Subcutaneous abdominal adipose tissue (tissue), 5 donors: ENCODE results near the gene PRPSAP1.
"Not testable (repeated sequence)": the region's sequence is repeated elsewhere in the genome, so short reads cannot be mapped to it uniquely, and the experiment has no call there.

Experiments
- H3K27ac ChIP-seq: one replicate; pipeline ENCODE4 v1.7.0; 2013; ENCODE audit warnings: low read depth, mild to moderate bottlenecking, inconsistent platforms, low read length, moderate library complexity
- H3K27me3 ChIP-seq, 5 donors: one replicate each; pipeline ENCODE4 v1.7.0; 2013; ENCODE audit warnings: low read length in 5 of 5, inconsistent platforms in 1 of 5; ENCODE audit not compliant: control insufficient read depth in 5 of 5, insufficient read depth in 4 of 5
- H3K36me3 ChIP-seq, 5 donors: one replicate each; pipeline ENCODE4 v1.7.0; 2013; ENCODE audit warnings: low read length in 5 of 5; ENCODE audit not compliant: control insufficient read depth in 5 of 5, insufficient read depth in 5 of 5
- H3K4me1 ChIP-seq, 5 donors: one replicate each; pipeline ENCODE4 v1.7.0; 2013; ENCODE audit warnings: low read length in 5 of 5, mild to moderate bottlenecking in 3 of 5, moderate library complexity in 1 of 5; ENCODE audit not compliant: control insufficient read depth in 5 of 5, insufficient read depth in 5 of 5
- H3K4me3 ChIP-seq, 5 donors: one replicate each; pipeline ENCODE4 v1.7.0; 2013; ENCODE audit warnings: low read length in 5 of 5, low read depth in 1 of 5
- H3K9ac ChIP-seq, 5 donors: one replicate each; pipeline ENCODE4 v1.7.0; 2013; ENCODE audit warnings: low read length in 5 of 5, mild to moderate bottlenecking in 4 of 5, moderate library complexity in 3 of 5
- H3K9me3 ChIP-seq, 5 donors: one replicate each; pipeline ENCODE4 v1.7.0; 2013; ENCODE audit warnings: low read length in 5 of 5; ENCODE audit not compliant: control insufficient read depth in 5 of 5
- donor health status: healthy.
- donor health status: healthy.
- donor health status: healthy.
- donor health status: healthy.
- donor health status: healthy.

PRPSAP1 gene

DNA sequence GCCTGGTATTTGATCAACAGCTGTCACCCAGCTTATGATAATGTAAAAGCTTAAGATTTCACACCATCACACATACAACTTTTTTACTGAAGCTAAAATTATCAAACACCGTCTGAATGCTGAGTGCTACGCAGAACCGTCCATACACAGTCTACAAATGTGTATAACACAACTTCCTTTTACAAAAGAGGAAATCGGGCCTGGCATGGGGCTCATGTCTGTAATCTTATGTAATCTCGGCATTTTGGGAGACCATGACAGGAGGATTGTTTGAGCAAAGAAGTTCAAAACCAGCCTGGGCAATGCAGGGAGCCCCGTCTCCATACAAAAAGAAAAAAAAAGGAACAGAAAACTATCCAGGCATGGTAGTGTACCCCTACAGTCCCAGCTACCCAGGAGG is 26.0 kb downstream of the PRPSAP1 start:
- no peak overlapping the region for H3K9ac ChIP-seq
- H3K27me3 ChIP-seq: no peaks in the 10 kb centered on the region
- peaks cover 0 to 13% (median 0%) of the 10 kb centered on the region in 5 donors for H3K4me1 ChIP-seq
- no peaks in the 10 kb centered on the region for H3K9me3 ChIP-seq
- no peak overlapping the region for H3K4me3 ChIP-seq
- peaks cover 21 to 69% (median 47%) of the 10 kb centered on the region in 5 donors for H3K36me3 ChIP-seq
- no peak overlapping the region for H3K27ac ChIP-seq

DNA sequence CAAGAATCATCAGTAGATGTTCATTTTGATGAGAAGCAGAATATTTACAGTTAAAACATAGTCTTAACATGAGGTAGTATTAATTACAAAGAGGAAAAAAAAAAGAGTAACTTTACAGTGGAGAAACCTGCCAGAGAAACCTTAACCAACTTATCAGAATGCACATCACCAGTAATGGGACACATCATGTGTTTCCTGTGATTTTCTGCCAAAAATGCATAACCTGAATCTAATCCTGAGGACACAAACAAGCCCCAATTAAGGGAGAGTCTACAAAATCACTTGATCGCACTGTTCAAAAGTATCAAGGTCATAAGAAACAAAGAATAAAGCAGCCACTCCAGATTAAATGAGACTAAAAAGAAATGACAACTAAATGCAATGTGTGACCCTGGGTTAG is 27.4 kb downstream of the PRPSAP1 start:
- Histone ChIP-seq H3K9me3 (no peaks in the 10 kb centered on the region), H3K4me3 (no peak overlapping the region), H3K36me3 (peaks cover 17 to 73% (median 54%) of the 10 kb centered on the region in 5 donors), H3K9ac (no peak overlapping the region), H3K27ac (no peak overlapping the region), H3K27me3 (no peaks in the 10 kb centered on the region), H3K4me1 (peaks cover 0 to 16% (median 0%) of the 10 kb centered on the region in 5 donors)

DNA sequence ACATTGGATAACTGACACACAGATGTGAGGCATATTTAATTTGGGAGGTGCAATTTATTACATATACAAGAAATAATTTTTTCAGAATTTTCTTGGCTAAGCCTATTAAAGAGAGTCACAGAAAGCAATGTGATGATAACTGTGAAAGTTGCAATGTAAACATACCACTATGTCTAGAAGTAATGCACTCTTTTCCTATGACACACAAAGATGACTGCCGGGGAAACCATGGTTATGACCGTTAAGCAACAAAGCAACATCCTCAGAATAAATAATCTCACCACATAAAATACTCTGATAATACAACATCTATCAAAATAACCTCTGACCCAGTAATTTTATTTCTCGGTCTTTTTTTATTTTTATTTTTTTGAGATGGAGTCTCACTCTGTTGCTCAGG is 35.1 kb downstream of the PRPSAP1 start:
- Histone ChIP-seq H3K4me3 (no peak overlapping the region), H3K27ac (no peak overlapping the region), H3K9me3 (no peaks in the 10 kb centered on the region), H3K4me1 (peaks cover 0 to 17% (median 0%) of the 10 kb centered on the region in 5 donors), H3K27me3 (no peaks in the 10 kb centered on the region), H3K36me3 (peaks cover 13 to 56% (median 32%) of the 10 kb centered on the region in 5 donors), H3K9ac (no peak overlapping the region)

DNA sequence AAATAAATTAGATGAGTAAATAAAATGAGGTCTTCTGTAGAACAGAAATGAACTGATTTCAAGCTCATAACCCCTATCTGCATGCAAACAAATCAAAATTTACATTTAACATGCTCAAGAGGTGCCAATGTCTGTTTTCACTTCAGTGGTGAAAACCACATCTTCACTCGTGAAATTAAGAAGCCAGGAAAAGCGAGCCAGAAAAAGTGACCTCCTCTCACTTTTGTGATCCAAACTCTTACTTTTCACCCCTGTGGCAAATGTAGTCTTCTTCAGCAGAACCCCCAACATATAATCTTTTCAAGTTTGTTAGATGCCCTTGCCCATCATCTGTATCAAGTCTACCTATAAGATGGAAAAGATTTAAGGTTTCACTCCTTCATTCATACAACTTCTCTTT is 36.2 kb downstream of the PRPSAP1 start:
- no peaks in the 10 kb centered on the region for H3K9me3 ChIP-seq
- H3K36me3 ChIP-seq: peaks cover 17 to 56% (median 33%) of the 10 kb centered on the region in 5 donors
- H3K9ac ChIP-seq: no peak overlapping the region
- H3K27me3 ChIP-seq: no peaks in the 10 kb centered on the region
- no peak overlapping the region for H3K27ac ChIP-seq
- H3K4me1 ChIP-seq: peaks cover 0 to 17% (median 0%) of the 10 kb centered on the region in 5 donors
- H3K4me3 ChIP-seq: no peak overlapping the region

DNA sequence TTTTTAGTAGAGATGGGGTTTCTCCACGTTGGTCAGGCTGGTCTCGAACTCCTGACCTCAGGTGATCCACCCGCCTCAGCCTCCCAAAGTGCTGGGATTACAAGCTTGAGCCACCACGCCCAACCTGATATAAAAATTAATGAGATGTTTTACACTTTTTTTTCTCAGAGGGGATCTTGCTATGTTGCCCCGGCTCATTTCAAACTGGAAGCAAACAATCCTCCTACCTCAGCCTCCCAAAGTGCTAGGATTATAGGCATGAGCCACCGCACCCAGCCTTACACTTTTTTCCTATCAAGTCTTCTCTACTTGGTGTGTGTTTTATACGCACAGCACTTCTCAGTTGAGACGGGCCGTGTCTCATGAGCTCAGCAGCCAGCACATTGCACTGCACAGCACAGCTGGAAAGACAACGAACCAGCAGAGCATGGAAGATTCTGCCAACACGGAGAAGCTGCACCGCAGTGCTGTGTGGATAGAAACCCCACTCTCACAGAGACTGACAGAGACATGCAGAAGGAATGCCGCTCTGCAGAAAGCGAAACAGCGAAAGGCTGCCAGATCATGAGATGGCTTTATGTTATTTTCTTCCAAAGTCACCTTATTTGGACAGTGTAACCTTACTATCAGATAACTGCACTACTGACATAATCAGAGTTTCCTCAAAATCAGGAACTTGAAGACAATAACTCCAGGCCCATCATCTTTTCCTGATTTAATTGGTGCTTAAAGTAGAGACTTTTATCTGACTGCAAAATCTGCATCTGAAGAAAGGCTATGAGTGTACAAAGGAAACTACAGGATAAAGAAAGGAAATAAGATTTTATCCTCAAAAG is 39.1 kb downstream of the PRPSAP1 start:
- no peak overlapping the region for H3K27ac ChIP-seq
- H3K36me3 ChIP-seq: peaks cover 31 to 58% (median 43%) of the 10 kb centered on the region in 5 donors

DNA sequence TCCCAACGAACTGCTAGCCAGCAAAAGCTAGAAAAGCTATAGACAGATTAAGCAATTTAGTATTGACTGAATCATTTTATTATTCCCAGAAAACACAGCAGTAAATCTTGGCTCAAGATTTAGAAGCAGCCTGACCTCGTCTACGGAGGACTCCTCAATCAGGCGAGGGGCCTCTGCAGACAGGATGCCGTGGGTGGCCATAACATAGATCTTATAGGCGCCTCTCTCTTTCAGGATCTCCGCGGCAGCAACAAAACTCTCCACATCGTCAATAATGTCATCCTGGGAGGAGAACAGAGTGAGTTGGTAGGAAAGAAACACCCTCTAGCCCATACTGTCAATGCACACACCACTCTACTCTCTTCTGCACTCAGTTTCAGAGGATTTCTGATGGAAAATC is 41.0 kb downstream of the PRPSAP1 start:
- no peaks in the 10 kb centered on the region for H3K9me3 ChIP-seq
- no peak overlapping the region for H3K27ac ChIP-seq
- H3K4me1 ChIP-seq: peaks cover 0 to 10% (median 0%) of the 10 kb centered on the region in 5 donors
- H3K9ac ChIP-seq: no peak overlapping the region
- H3K27me3 ChIP-seq: no peaks in the 10 kb centered on the region
- no peak overlapping the region for H3K4me3 ChIP-seq
- H3K36me3 ChIP-seq: peaks cover 29 to 54% (median 44%) of the 10 kb centered on the region in 5 donors

More for the DNA sequence above, 39.1 kb downstream of the PRPSAP1 start:
- Histone ChIP-seq H3K9me3 (no peaks in the 10 kb centered on the region), H3K4me1 (peaks cover 0 to 10% (median 0%) of the 10 kb centered on the region in 5 donors), H3K9ac (no peak overlapping the region), H3K27me3 (no peaks in the 10 kb centered on the region), H3K4me3 (peak overlapping the region in 3 of 5 donors; percentile 1 to 56 (median 47))

DNA sequence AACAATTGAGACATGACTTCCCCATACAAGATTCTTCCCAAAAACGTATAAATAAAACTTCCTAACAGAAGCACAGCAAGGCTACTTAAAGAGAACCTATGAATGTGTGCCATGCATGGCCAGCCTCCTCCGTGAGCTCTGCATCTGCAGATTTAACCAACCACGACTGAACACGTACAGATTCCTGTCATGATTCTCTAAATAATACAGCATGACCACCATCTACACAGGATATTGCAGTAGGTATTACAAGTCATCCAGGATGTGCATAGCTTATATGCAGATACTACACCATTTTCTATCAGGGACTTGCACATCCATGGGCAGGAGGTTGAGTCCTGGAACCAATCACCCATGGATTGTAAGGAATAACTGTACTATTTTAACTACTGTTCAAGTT is 44.3 kb downstream of the PRPSAP1 start:
- Histone ChIP-seq H3K27me3 (no peaks in the 10 kb centered on the region), H3K9me3 (no peaks in the 10 kb centered on the region), H3K9ac (no peak overlapping the region), H3K4me1 (peaks cover 0 to 4% (median 0%) of the 10 kb centered on the region in 5 donors), H3K27ac (no peak overlapping the region), H3K4me3 (no peak overlapping the region), H3K36me3 (peaks cover 21 to 50% (median 42%) of the 10 kb centered on the region in 5 donors)

DNA sequence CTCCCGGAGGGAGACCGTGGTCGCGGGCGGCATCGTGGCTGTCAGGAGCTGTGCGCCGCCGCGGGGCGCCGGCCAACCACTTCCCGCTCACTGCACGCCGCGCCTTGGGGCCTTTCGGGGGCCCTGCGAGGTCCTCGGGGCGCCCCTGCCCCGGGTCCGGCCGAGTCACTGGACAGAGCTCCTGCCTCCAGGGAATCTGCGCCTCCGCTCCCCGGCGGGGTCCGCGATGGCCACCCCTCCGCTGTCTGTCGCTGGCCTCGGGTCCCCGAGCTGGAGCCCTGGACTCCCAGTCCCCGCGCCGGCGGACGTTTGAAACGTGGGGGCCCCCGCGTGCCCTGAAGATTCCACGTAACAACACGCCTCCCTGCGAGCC is 45.8 kb downstream of the PRPSAP1 start, which contains the start of gene QRICH2:
TSS of gene QRICH2 (minus strand) at position 311 of the 373 bp plus-strand sequence. CDS start at position 33, 278 bp downstream.
- Histone ChIP-seq H3K4me1 (no peaks in the 10 kb centered on the region), H3K9me3 (no peaks in the 10 kb centered on the region), H3K9ac (no peak within 1 kb of the TSS), H3K27ac (no peak within 1 kb of the TSS), H3K4me3 (no peak within 1 kb of the TSS), H3K36me3 (peaks cover 13 to 38% (median 34%) of the 10 kb centered on the region in 5 donors), H3K27me3 (no peaks in the 10 kb centered on the region)

DNA sequence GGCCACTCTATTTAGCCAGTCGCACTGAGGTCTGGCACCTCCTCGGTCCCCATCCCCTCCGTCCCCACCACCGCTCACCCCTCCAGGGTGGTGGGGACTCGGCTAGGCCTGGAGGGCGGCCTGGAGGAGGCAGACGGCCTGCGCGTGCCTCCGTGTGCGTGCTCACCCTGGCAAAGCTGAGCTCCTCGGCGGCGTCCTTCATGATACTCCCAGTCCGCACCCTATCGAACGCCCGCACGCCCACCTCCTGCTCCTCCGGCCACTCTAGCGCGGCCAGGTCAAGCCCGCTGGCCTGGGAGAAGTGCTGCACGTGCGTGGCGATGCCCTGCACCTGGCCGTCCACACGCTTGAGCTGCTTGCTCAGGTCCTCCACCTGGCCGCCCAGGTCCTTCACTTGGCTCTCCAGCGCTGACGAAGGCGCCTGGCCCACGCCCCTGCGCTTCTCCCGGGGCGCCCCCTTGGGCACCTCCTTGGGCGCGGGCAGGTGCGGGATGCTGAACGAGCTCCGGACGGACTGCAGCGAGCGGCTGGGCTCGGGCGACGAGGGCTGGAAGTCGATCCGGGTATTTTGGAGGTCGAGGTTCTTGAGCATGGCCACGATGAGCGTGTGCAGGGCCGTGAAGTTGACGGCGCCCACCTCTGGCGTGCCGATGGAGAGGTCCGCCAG is 46.3 kb downstream of the PRPSAP1 start:
- H3K4me3 ChIP-seq: no peak overlapping the region

DNA sequence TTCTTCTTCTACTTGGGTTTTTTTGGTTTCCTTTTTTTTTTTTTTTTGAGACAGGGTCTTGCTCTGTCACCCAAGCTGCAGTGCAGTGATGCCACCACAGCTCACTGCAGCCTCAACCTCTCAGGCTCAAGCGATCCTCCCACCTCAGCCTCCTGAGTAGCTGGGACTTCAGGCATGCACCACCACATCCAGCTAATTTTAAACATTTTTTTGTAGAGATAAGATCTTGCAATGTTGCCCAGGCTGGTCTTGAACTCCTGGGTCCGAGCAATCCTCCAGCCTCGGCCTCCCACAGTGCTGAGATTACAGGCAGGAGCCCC is 48.6 kb downstream of the PRPSAP1 start:
- not testable (repeated sequence) for H3K4me3 ChIP-seq

More for the DNA sequence above, 46.3 kb downstream of the PRPSAP1 start:
- no peak overlapping the region for H3K27ac ChIP-seq
- H3K9me3 ChIP-seq: no peaks in the 10 kb centered on the region
- H3K9ac ChIP-seq: no peak overlapping the region
- H3K36me3 ChIP-seq: peaks cover 13 to 33% (median 28%) of the 10 kb centered on the region in 5 donors
- H3K27me3 ChIP-seq: no peaks in the 10 kb centered on the region
- no peaks in the 10 kb centered on the region for H3K4me1 ChIP-seq

More for the DNA sequence above, 48.6 kb downstream of the PRPSAP1 start:
- H3K9me3 ChIP-seq, H3K27ac ChIP-seq, H3K9ac ChIP-seq, H3K27me3 ChIP-seq, H3K4me1 ChIP-seq: not testable (repeated sequence)
- H3K36me3 ChIP-seq: peaks cover 0 to 12% (median 9%) of the 10 kb centered on the region in 5 donors
